NCI-H524 treated with DMSO at 0.1 percent for 48 hours (cell line): ENCODE data around the gene AGBL1.

Source experiments
- DNase-seq: peaks from one replicate; lab custom pipeline; 2025; lab: John Stamatoyannopoulos, UW

The AGBL1 gene

DNA sequence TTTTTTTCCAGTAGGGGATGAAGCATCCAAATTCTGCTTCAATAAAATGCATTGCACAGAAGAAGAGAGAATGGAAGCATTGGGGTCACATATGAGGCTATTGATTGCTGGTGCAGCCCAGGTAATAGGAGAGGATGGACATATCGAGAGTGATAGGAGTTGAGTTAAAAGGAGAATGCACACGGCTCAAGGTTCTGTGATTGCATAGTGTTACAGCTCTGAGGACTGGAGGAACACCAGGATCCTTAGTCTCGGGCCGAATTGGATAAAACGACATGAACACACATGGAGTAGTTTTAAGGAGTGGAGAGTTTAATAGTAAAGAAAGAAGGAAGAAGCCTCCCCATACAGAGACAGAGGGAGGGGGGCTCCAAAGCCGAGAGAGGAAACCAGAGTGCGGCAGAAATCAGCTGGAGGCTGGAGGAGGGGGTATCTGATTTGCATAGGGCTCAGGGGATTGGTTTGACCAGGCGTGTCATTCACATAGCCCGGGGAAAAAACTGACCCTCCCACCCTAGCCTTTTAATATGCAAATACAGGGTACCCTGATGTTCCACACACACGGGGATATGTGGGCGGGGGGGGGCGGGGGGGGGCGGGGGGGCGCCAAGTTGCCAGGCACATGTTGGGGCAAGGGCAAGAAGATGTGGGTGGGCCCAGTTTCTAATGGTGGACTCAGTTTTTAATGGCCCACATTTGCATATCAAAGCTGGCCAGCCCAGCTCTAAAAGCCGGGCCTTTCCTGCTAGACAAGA, 156.9 kb downstream of the AGBL1 start:
- DNase-seq, result no peak

DNA sequence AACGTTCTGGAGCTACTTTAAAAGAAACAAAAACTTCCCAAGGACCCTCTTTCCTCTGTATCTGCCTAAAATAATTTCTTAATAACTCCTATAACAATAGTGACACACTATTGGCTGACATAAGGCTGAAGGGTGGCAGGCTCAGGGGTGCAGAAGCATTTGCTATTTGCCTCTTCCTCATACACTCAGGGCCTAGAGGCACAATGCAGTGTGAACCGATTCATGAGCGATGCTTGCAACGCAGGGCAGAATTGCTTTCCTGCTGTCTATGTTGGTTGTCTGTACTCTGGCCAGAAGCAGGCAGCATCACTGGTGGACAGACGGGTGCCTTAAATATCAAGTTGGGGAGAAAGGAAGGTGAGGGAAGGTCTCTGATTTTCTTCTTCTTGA, 157.4 kb downstream of the AGBL1 start:
- DNase-seq, result no peak

DNA sequence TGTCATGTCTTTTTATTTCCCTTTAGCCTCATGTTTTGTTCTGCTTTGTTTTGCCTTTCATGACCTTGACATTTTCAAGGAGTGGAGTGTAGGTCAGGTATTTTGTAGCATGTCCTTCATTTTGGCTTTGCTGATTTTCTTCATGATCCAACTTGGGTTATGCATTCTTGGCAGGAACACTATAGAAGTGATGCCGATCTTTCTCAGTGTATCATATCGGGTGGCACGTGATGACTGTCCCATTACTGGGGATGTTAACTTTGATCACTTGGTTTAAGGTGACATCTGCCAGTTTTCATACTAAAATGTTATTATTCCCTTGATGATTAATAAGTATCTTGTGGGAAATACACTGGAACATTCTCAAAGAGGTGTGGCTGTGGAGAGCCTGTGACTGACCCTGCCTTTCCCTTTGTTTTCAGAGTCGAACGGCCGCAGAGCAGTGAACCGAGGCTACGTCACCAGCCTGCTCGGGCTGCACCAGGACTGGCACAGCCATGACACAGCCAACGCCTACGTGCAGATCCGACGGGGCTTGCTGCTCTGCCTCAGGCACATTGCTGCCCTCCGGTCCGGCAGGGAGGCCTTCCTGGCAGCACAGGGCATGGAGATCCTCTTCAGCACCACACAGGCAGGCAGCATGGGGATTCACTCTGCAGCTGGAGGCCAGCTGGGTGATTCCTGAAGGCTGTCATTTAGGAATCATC, 167.7 kb downstream of the AGBL1 start:
- no peak for DNase-seq

DNA sequence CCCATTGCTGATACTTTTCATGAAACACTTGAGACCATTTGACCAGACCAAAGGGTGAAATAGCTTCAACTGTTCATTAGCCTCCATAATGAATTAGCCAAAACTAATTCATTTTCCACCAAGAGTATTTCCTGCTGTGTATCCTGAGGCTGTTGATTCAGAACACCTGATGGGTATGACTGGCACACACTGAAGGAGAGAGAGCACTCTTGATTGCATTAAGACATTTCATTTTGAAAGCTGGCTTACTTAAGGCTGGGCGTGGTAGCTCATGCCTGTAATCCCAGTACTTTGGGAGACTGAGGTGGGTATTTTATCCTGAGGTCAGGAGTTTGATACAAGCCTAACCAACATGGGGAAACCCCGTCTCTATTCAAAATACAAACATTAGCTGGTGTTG, 175.6 kb downstream of the AGBL1 start:
- DNase-seq, result no peak

DNA sequence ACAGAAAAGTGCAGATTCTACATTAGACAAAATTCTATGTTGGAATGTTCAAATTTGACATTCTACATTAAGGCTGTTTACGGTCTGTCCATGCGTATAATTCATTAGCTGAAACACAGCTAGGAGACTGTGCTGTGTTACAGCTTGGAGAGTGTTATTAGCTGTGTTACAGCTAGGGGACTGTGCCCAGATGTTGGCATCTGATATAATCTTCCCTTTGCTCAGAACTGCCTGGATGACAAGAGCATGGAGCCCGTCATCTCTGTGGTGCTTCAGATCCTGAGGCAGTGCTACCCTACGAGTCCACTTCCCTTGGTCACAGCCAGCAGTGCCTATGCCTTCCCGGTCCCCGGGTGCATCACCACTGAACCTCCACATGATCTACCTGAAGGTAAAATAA, 177.0 kb downstream of the AGBL1 start:
- no peak for DNase-seq

DNA sequence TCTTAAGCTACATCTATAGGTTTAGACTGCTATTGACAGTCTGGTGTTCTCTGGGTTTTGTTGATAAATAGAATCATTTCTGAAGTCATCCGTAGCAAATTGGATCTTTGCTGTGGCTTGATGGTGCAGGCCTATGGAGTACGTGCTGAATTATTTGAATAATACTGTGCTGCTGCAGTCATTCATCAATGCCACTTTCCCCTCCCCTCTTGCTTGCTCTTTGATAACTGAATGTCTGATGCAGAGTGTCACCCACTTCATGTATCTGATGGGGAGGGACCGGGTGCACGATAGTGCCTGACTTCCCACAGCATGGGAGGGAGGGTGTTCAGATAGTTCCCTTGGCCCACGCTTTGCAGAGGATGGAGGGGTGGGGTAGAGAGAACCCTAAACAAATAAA, 179.9 kb downstream of the AGBL1 start:
- no peak for DNase-seq

DNA sequence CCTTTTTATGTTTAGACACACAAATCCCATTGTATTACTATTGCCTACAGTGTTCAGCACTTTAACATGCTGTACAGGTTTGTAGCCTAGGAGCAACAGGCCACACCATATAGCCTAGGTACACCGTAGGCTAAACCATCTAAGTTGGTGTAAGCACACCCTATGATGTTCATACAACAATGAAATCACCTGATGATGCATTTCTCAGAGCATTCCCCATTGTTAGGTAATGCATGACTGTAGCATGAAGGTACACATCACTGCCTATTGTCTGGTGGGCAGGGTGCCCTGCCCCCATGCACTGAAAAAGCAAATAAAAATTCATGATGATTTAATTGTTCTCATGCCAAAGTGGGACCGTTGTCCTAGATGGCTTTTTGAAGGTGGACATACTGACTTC, 183.6 kb downstream of the AGBL1 start:
- no peak for DNase-seq

DNA sequence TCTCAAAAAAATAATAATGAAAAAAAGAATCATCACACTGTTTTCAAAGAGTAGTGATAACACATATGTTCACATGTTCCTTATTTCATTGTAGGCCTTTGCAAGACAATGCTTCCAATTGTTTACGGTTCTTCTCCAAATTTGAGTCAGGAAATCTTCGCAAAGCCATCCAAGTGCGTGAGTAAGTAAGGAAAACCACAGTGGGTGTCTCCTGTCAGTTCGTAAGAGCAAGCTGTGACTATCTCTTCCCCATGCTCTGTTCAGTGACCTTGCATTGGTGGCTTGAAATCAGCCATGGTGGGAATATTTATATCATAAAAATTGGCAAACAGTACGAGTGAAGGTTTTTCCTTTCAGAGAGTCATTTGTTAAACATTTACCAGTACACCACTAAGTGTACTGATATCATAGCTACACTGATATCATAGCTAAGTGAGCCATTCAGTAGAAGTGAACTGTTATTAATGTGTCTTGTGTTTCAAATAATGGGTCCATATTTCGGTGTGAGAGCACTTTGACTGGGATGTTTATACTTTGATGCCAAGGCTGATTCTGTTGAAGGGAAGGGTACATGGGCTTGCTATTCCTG, 187.3 kb downstream of the AGBL1 start:
- DNase-seq, result no peak

DNA sequence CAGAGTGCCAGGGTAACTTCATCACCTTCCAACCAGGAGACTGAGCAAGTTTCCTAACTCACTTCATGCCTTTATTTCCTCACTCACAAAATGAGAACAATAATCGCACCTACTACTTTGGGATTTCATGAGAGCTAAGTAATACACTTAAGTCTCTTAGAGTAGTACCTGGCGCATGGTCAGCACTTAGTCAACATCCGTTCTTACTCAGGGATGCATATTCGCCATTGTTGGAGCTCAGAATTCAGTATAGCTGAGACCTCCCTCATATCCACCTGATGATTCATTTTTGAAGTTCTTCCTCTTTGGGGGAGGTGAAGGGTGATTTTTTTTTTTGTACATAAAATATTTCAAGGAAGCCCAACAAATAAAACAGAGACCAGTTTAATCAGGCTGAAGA, 188.2 kb downstream of the AGBL1 start:
- no peak for DNase-seq

DNA sequence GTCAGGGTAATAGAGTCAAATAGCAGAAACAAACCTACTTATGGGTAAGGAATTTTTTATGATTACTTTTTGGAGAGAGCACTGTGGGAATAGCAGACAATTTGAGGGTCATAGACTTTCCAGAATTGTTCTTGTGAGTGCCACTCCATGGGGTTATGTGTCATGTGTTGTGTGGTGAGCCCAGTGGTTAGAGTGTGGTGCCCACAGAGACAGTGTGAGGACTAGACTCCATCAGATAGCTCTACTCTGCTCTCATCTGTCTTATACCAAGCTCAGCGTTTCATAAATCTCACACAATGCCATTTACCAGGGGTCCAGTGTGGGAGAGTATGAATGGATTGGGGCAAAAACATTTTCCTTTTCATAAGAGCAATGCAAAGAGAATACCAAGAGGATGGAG, 188.9 kb downstream of the AGBL1 start:
- DNase-seq, result no peak

DNA sequence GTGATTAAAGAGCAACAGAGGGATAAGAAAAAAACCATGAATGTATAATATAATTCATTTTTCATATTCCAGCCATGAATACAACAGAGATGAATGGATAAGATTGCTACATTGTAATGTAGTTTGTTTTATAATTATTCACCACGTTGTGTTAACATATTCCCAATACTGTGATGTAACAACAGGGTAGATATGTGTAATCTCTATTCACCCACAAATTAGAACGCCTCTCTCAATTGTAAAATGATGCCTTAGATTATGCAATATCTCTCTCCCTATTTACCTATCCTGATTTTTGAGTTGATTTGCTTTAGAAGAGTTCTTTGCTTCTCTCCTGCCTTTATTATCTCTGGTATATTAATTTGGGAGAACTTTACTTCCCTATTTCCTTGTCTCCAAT, 193.6 kb downstream of the AGBL1 start:
- DNase-seq, result no peak

DNA sequence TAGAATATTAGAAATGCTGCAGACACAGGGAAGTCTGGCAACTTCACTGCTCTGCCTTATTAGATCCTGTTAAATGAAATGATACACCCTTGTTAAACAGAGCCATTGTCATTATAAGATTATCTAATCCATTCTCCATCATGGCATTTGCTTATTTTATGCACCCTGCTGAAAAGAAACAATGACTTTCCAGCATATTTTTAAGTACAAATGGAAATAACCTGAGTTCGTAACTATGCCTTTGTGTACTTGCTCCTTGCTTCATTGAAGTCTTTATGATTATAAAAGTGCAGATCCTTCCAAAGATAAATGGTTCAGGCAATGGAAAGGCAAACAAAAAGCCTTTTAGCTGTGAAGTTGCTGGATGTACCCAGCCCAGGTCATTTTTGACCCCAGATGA, 195.7 kb downstream of the AGBL1 start:
- no peak for DNase-seq

DNA sequence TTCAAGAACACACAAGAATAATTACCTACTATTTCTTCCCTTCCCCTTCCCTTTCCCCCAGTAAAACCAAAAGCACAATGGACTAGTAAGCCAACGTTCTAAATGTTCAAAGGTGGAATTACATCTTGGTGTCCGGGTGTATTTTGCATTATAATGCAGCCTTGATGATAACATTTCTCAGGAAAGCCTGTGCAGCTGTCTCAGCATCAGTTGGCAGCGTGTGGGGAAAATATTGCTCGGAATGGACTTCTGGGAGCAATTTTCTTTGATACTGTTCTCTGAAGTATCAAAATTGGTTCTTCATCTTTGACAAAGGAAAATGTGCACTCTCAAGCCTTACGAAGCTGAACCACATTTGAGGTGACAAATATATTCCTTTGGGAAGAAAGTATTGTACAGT, 198.9 kb downstream of the AGBL1 start:
- DNase-seq, result no peak

DNA sequence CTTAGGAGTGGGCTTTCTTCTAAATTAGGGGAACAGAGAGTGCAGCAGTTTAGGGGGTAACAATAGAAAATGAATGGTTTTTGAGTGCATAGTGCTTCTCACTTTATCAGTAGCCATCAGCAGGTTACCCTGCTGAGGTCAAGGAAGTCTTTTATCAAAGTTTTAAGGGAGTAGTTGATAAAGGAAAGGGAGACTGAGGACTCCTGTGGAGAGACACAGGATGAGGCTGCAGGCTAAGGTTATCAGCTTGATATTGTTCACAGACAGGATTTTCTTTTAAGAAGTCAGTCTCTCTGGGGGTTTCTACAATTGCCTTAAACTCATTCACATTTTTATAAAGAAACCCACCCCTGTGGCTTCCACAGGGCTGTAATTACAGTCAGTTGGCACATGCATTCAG, 205.0 kb downstream of the AGBL1 start:
- no peak for DNase-seq

DNA sequence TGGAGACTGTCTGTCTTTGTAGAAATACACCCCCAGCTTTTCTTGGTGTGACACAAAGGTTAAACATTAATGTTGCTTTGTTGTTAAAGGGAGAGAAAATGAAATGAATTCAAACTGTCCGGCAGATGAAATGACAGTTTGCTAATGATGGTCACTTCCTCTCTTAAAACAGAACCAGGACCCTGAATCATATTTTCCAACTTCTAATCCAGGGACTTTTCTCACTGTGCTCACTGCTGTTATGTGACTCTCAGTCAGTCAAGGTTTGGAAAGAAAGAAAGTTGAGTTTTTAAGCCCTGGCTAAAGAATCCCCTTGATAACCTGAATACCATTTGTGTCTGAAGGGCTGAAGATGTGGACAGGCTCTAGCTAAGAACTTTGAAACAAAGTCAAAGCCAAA, 215.8 kb downstream of the AGBL1 start:
- DNase-seq, result no peak

DNA sequence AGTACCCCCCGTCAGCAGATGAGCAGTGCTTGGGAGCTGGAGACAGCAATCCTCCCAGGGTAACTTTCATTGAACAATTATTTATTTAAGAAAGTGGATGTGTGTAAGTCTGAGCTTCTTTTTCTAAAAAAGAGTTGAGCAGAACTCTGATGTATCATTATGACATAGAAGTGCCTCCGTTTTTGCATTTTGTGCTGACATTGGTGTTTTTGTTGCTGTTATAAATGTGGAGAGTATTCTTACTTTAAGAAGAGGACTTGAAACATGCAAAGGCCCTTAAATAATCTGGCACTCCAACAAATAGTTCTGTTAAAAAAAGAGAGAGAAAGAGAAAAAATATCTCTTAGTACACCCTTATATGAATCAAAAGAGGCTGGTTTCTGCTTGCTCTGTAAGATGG, 217.1 kb downstream of the AGBL1 start:
- DNase-seq, result no peak

DNA sequence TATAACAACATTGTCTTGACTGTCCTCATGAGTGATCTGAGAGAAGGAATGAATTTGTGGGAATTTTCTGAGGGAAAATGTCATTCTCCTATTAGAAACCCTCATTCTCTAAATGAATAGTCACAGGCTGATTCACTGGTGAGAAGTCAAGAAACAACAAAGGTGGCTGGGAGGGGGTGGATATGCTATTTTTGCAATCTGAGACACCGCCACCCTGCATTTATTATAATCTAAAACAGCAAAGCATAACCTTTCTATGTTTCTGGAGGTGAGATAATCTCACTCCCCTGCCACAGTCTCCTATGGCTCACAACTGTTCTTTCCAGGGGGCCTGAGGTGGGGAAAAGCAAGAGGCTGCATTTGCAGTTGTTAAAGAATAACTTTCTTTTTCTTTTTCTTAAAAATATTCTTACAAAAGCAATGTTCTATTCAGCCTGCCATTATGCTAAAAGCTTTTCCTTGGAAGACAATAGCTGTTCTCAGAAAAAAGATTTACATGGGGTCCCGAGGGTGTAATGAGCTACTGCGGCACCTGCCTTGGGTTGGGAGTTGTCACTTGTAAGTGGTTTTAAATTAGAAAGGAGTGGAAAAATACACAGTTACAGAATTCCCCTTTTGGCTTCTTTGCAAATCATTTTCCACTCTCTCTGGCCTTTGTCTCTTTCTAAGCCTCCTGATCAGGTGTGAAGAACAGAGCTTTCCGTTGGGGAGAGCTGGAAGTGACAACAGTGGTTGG, 220.9 kb downstream of the AGBL1 start:
- no peak for DNase-seq

DNA sequence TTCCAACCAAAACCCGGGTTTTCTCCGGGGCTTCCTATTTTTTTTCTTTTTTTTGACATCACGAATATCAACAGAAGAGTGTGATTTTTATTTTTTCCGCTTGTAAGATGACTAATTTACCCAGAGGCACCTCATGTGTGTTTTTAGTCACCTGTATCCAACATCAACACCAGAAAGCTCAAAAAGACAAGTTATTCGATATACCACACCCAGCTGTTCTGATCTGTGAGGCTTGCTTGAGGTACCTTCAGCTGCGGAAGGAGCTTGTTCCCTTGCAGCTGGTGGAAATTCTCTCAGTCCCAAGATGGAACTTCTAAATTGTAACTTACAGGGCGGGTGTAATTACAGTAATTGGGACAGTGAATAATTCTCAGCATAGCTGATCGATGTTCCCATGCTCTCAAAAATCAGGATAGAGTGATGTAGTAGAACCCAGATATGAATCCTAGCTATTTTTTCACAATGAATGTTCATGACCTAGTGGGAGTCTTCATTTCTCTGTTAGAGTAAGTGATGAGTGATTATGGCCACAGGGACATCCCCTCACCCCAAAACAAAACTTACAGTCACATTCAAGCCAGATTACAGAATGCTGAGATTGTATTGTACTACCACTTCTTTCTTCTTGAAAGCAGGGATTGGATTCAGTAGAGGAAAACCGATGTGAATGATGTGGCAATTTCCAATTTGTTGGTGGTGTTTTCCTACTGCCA, 232.1 kb downstream of the AGBL1 start:
- DNase-seq, result no peak

DNA sequence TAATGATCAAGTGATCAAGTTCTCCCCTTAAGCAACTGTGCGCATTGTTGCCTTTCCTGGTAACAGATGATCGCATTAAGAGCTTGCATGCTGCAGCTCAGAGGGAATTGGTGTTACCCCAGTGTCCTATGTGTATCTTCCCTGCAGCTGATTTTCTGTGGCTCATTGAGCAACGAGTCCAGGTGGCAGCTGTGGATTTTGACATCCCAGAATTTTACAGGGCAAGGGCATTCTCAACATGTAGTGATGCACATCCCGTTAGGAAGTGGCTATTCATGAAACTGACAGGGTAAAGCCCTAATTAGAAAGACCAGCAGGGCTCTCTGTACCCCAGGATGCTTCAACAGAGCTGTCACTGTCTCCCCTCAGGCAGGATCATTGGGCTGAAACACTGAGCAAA, 232.8 kb downstream of the AGBL1 start:
- no peak for DNase-seq

DNA sequence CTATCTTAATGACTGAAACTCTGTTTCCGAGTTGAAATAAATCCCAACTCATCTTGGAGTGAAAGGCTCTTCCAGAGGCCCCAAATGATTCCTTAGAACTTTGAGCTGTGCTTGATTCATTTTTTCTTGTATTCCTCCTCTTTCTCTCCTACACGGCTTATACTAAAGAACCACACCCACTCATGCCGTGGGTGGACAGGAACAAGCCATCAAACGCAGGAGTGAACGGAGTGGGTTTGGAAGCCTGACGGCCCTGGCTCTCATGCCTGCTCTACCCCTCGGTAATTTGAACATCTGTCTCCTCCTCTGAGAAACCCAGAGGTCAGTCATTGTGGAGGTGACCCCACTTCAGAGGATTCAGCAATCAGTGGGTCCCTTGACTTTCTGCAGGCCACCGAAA, 236.5 kb downstream of the AGBL1 start:
- DNase-seq, result no peak

DNA sequence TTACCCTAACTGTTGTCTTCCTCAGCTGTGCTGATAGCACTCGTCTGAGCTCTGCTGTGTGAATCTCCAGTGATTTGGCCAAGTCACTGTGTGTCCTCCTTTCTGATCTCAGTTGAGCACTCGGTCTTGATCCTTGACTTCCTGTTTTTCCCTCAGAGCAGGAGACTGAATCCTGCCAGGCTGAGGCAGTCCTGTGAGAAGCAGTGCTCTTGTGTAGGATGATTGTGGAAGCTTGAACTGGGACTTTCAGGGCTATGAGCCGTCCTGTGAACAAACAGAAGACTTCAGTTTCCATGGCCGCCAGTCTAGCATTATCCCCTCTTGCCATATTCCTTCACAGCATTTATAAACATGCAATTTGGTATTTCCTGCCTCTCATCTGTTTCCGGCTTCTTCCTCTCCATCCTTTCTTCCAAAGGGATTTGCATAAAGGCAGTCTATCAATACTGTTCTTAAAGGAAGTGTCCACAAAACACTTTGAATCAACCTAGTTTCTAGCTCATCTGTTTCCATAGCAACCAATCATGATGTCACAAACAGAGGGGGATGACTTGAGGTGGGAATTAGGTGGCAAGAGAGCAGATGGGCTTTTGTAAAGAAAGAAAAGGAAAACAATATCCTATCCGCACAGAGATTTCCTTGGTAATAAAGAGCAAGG, 237.2 kb downstream of the AGBL1 start:
- no peak for DNase-seq

DNA sequence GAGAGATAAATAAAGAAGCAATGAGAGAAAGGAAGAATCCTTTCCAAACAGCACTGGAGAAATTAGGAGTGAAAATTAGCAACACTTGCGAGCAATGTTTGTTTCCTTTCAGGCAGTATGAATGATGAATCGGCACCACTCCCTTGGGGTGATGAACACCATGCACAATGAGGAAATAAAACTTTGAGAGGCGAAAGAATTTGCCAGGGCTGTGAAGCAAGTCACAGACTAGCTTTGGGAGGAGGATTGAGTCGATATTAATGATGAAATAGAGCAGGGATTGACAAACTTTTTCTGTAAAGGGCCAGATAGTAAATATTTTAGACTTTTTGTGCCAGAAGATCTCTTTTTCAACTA, 237.7 kb downstream of the AGBL1 start:
- no peak for DNase-seq
